CD4-positive, alpha-beta T cell (primary cell): ENCODE results near the gene TUBA4B. TPM values are rescaled to one million over a fixed set of nuclear protein-coding genes. Genes with fewer than 3 reads are reported as not detected.
A peak's percentile ranks its signal among the peaks of the same experiment; 100 is the strongest.

ENCODE experiments used
- ATAC-seq: fragments of 200-7000 bp; cut with Tn5 transposase; one replicate; pipeline ENCODE4 v1.10.0; 2022; ENCODE audit warnings: mild to moderate bottlenecking; ENCODE audit not compliant: poor library complexity
- CTCF ChIA-PET: fragments of 350-600 bp; sonication (Branson Sonifier 250); formaldehyde crosslinking; loops from one replicate; lab custom pipeline; 2021; ENCODE audit warnings: antibody characterized with exemption, inconsistent platforms; lab: Charles Lee
- POLR2A ChIA-PET: fragments of 350-600 bp; sonication (Branson Sonifier 250); formaldehyde crosslinking; loops from one replicate; lab custom pipeline; 2021; ENCODE audit warnings: antibody characterized with exemption, inconsistent platforms; lab: Charles Lee
- DNase-seq, 14 experiments: peaks; one replicate each; pipeline ENCODE4 v3.0.0-alpha.2; 2013 to 2020; ENCODE audit warnings: mixed read lengths in 2 of 14
- H3K27ac ChIP-seq, 2 donors: one replicate each; pipeline versions ENCODE4 v1.5.1 to v1.7.0; 2013; ENCODE audit warnings: low read length in 2 of 2, low read depth in 1 of 2, mild to moderate bottlenecking in 1 of 2
- H3K27me3 ChIP-seq, 2 experiments: 1 replicate in 1 of 2; 2 replicates in 1 of 2; pipeline versions ENCODE4 v1.6.1 to v1.7.0; 2013; ENCODE audit warnings: low read length in 2 of 2, control low read depth in 1 of 2, mild to moderate bottlenecking in 1 of 2, moderate library complexity in 1 of 2; ENCODE audit not compliant: insufficient read depth in 2 of 2, control insufficient read depth in 1 of 2
- H3K36me3 ChIP-seq: one replicate; pipeline ENCODE4 v1.6.1; 2013; ENCODE audit warnings: low read length, control low read depth; ENCODE audit not compliant: insufficient read depth
- H3K4me1 ChIP-seq: one replicate; pipeline ENCODE4 v1.6.1; 2013; ENCODE audit warnings: low read length, control low read depth; ENCODE audit not compliant: insufficient read depth
- H3K4me3 ChIP-seq: one replicate; pipeline ENCODE4 v1.5.1; 2013; ENCODE audit warnings: mild to moderate bottlenecking, low read length, moderate library complexity
- H3K9me3 ChIP-seq, 2 experiments: 1 replicate in 1 of 2; 2 replicates in 1 of 2; pipeline versions ENCODE4 v1.6.1 to v1.7.0; 2013; ENCODE audit warnings: low read length in 2 of 2, mild to moderate bottlenecking in 2 of 2, control low read depth in 1 of 2, moderate library complexity in 1 of 2; ENCODE audit not compliant: control insufficient read depth in 1 of 2, insufficient read depth in 1 of 2
- H3K27ac Mint-ChIP-seq: one replicate; pipeline ENCODE4 v1.8.0; 2020; ENCODE audit warnings: mixed read lengths
- H3K27me3 Mint-ChIP-seq: one replicate; pipeline ENCODE4 v1.8.0; 2021; ENCODE audit warnings: mixed read lengths
- H3K36me3 Mint-ChIP-seq: one replicate; pipeline ENCODE4 v1.8.0; 2021; ENCODE audit warnings: low read depth, mixed read lengths
- H3K4me1 Mint-ChIP-seq: one replicate; pipeline ENCODE4 v1.8.0; 2021; ENCODE audit warnings: low read depth, mixed read lengths
- H3K4me3 Mint-ChIP-seq: one replicate; pipeline ENCODE4 v1.8.0; 2020; ENCODE audit warnings: mild to moderate bottlenecking, mixed read lengths
- H3K9me3 Mint-ChIP-seq: one replicate; pipeline ENCODE4 v1.8.0; 2020; ENCODE audit warnings: mixed read lengths
- CTCF ChIP-seq: fragments of 200-600 bp; IDR thresholded peaks from one replicate; pipeline ENCODE4 v1.8.0; 2022; ENCODE audit warnings: antibody characterized with exemption, mild to moderate bottlenecking
- intact Hi-C, 2 experiments: fragments of 100-400 bp; cut with DNase I in 1 of 2; cut with micrococcal nuclease in 1 of 2; formaldehyde crosslinking; loops; one replicate each; pipeline versions ENCODE4 v1.15.1 to v1.9.0; 2023 to 2025; cut with DNase I, micrococcal nuclease
- total RNA-seq, 174 experiments: library from RNA in 2 of 174; stranded (reverse) in 2 of 174; gene quantifications; one replicate each; pipeline ENCODE4 v1.2.3 and lab custom pipeline; 2021 to 2026

Gene TUBA4B
- total RNA-seq, 2 experiments from 2014 or later: not detected

GRCh38 chr2:219244789-219245147 is 8.3 kb upstream of the TUBA4B start:
- no peak for TF ChIP-seq CTCF
- ChIA-PET CTCF (interaction anchor here (0.6 to 2.3 kb wide), 4 partner anchors 14 to 50 kb away, joined by 3 to 26 read pairs (median 4); no protein-coding TSS in a partner anchor), POLR2A (interaction anchor here (0.7 to 7.3 kb wide), 15 partner anchors 9 to 958 kb away, joined by 3 to 181 read pairs (median 7); partner anchors contain the start of genes ANKZF1, ATG9A, CNPPD1 and DNAJB2)
- Histone ChIP-seq H3K27ac (peak overlapping the region; percentile 95 to 98), H3K36me3 (peaks cover 22% of the 10 kb centered on the region), H3K27me3 (no peaks in the 10 kb centered on the region), H3K4me3 (peak overlapping the region; percentile 99), H3K9me3 (no peaks in the 10 kb centered on the region), H3K4me1 (peaks cover 57% of the 10 kb centered on the region)
- Mint-ChIP-seq H3K27ac (peak overlapping the region; percentile 96), H3K4me1 (peaks cover 68% of the 10 kb centered on the region), H3K36me3 (peaks cover 29% of the 10 kb centered on the region), H3K27me3 (no peaks in the 10 kb centered on the region), H3K9me3 (no peaks in the 10 kb centered on the region), H3K4me3 (peak overlapping the region; percentile 88)
- intact Hi-C loops: loop anchor here (1.0 to 5.0 kb wide), 4 partner anchors 9 to 67 kb away; partner anchors contain the start of genes ANKZF1 (in 1 of the 2), ATG9A (in 1 of the 2), CNPPD1 (in 1 of the 2) and RETREG2 (in 1 of the 2)
- DNase-seq: no peak
- no peak for ATAC-seq

GRCh38 chr2:219245148-219245898 is 7.7 kb upstream of the TUBA4B start, which contains the start of the genes GLB1L and STK16:
TSS of gene GLB1L (minus strand) at chr2:219245444. CDS start at chr2:219243573, 1,871 bp downstream.
TSS of gene STK16 (plus strand) at chr2:219245479. CDS start at chr2:219246000, 521 bp downstream.
- peak within 1 kb of the TSS; percentile 99 for H3K4me3 ChIP-seq
- no peaks in the 10 kb centered on the region for H3K9me3 Mint-ChIP-seq
- H3K9me3 ChIP-seq: no peaks in the 10 kb centered on the region
- H3K4me3 Mint-ChIP-seq: peak within 1 kb of the TSS; percentile 88
- ATAC-seq (peak; percentile 44), DNase-seq (peak; percentile 73 to 93 (median 84))
- peak within 1 kb of the TSS; percentile 95 to 98 for H3K27ac ChIP-seq
- H3K36me3 Mint-ChIP-seq: peaks cover 35% of the 10 kb centered on the region
- H3K27me3 Mint-ChIP-seq: no peaks in the 10 kb centered on the region
- peaks cover 62% of the 10 kb centered on the region for H3K4me1 ChIP-seq
- intact Hi-C loops: loop anchor here in 1 of 2 experiments (1.0 to 5.0 kb wide), 3 partner anchors 8 to 68 kb away; partner anchors contain the start of genes ANKZF1, ATG9A, CNPPD1 and RETREG2
- H3K36me3 ChIP-seq: peaks cover 27% of the 10 kb centered on the region
- ChIA-PET CTCF (interaction anchor here (1.0 to 2.3 kb wide), 5 partner anchors 15 to 143 kb away, joined by 3 to 26 read pairs (median 4); no protein-coding TSS in a partner anchor), POLR2A (interaction anchor here (0.7 to 7.3 kb wide), 17 partner anchors 9 to 959 kb away, joined by 3 to 181 read pairs (median 5); partner anchors contain the start of genes ANKZF1, ATG9A, CNPPD1 and DNAJB2)
- H3K27ac Mint-ChIP-seq: peak within 1 kb of the TSS; percentile 96
- TF ChIP-seq CTCF: no peak
- peaks cover 74% of the 10 kb centered on the region for H3K4me1 Mint-ChIP-seq
- no peaks in the 10 kb centered on the region for H3K27me3 ChIP-seq

GRCh38 chr2:219245899-219246230 is 7.2 kb upstream of the TUBA4B start:
- peak overlapping the region; percentile 95 to 98 for H3K27ac ChIP-seq
- ATAC-seq (no peak), DNase-seq (peak in 2 of 14 experiments; percentile 19 to 39)
- H3K27me3 Mint-ChIP-seq: no peaks in the 10 kb centered on the region
- peaks cover 33% of the 10 kb centered on the region for H3K36me3 ChIP-seq
- H3K4me3 ChIP-seq: peak overlapping the region; percentile 99
- CTCF ChIA-PET: interaction anchor here (1.0 to 2.3 kb wide), 4 partner anchors 26 to 143 kb away, joined by 3 to 26 read pairs (median 4); no protein-coding TSS in a partner anchor
- H3K27ac Mint-ChIP-seq: peak overlapping the region; percentile 96
- TF ChIP-seq CTCF: no peak
- no peaks in the 10 kb centered on the region for H3K9me3 ChIP-seq
- peaks cover 68% of the 10 kb centered on the region for H3K4me1 ChIP-seq
- H3K4me3 Mint-ChIP-seq: peak overlapping the region; percentile 88
- POLR2A ChIA-PET: interaction anchor here (1.1 to 7.3 kb wide), 10 partner anchors 8 to 142 kb away, joined by 4 to 181 read pairs (median 16); partner anchors contain the start of genes ANKZF1, ATG9A, CNPPD1 and DNAJB2
- intact Hi-C loops: loop anchor here in 1 of 2 experiments (1.0 to 5.0 kb wide), 3 partner anchors 7 to 69 kb away; partner anchors contain the start of genes ANKZF1, ATG9A, CNPPD1 and RETREG2
- peaks cover 40% of the 10 kb centered on the region for H3K36me3 Mint-ChIP-seq
- H3K4me1 Mint-ChIP-seq: peaks cover 79% of the 10 kb centered on the region
- no peaks in the 10 kb centered on the region for H3K9me3 Mint-ChIP-seq
- no peaks in the 10 kb centered on the region for H3K27me3 ChIP-seq
